PC-3 (cell line): Measurements from ENCODE around the gene MANF. TPM values are rescaled to one million over a fixed set of nuclear protein-coding genes. Genes with fewer than 3 reads are reported as not detected.

Source experiments
- ATAC-seq: fragments of 200-7000 bp; cut with Tn5 transposase; 2 replicates; pipeline ENCODE4 v1.9.1; 2020; ENCODE audit warnings: mild to moderate bottlenecking, moderate library complexity
- BruUV-seq: library from RNA; stranded (reverse); fragments of 400-500 nt; replicated peaks from 2 replicates; lab custom pipeline; 2021; lab: Mats Ljungman, UMichigan
- CTCF ChIA-PET: fragments of 300-600 bp; sonication (Branson Sonifier 250); formaldehyde crosslinking; loops from one replicate; lab custom pipeline; 2022; ENCODE audit warnings: antibody characterized with exemption; lab: Charles Lee
- POLR2A ChIA-PET: fragments of 300-600 bp; sonication (Branson Sonifier 250); formaldehyde crosslinking; loops from one replicate; lab custom pipeline; 2022; ENCODE audit warnings: antibody characterized with exemption; ENCODE audit not compliant: unreplicated experiment; lab: Charles Lee
- DNase-seq: peaks from one replicate; pipeline ENCODE4 v3.0.0-alpha.2; 2015
- H2AFZ ChIP-seq: fragments of 300-600 bp; sonication (generic); 2 replicates; pipeline ENCODE4 v1.6.0; 2016; ENCODE audit warnings: antibody characterized with exemption, low read length
- H3F3A ChIP-seq: fragments of 300-600 bp; sonication (generic); one replicate; pipeline ENCODE4 v1.6.0; 2017; ENCODE audit warnings: antibody characterized with exemption, low read length, control low read depth, mild to moderate bottlenecking; ENCODE audit not compliant: unreplicated experiment
- H3K27ac ChIP-seq: fragments of 300-600 bp; sonication (generic); 2 replicates; pipeline ENCODE4 v1.5.1; 2016; ENCODE audit warnings: mild to moderate bottlenecking, low read length
- H3K27me3 ChIP-seq: fragments of 300-600 bp; sonication (generic); 2 replicates; pipeline ENCODE4 v1.6.1; 2016; ENCODE audit warnings: low read length, mixed read lengths
- H3K36me3 ChIP-seq: fragments of 300-600 bp; sonication (generic); 2 replicates; pipeline ENCODE4 v1.6.1; 2016; ENCODE audit warnings: low read depth, mixed run types, low read length, mixed read lengths
- H3K4me1 ChIP-seq: fragments of 300-600 bp; sonication (generic); 2 replicates; pipeline ENCODE4 v1.5.1; 2016; ENCODE audit warnings: low read length; ENCODE audit not compliant: insufficient read depth
- H3K4me2 ChIP-seq: fragments of 300-600 bp; sonication (generic); 2 replicates; pipeline ENCODE4 v1.6.0; 2016; ENCODE audit warnings: low read length
- H3K4me3 ChIP-seq: fragments of 300-600 bp; sonication (generic); 2 replicates; pipeline ENCODE4 v1.5.1; 2016; ENCODE audit warnings: mild to moderate bottlenecking, low read length, mixed read lengths
- H3K79me2 ChIP-seq: fragments of 300-600 bp; sonication (generic); 2 replicates; pipeline ENCODE4 v1.6.1; 2017; ENCODE audit warnings: low read length, mixed read lengths
- H3K9ac ChIP-seq: fragments of 300-600 bp; sonication (generic); 2 replicates; pipeline ENCODE4 v1.6.0; 2016; ENCODE audit warnings: mild to moderate bottlenecking, low read length
- H3K9me2 ChIP-seq: fragments of 300-600 bp; sonication (generic); replicated peaks from 2 replicates; pipeline ENCODE4 v1.6.1; 2016; ENCODE audit warnings: mixed run types, low read length, mixed read lengths
- H3K9me3 ChIP-seq: fragments of 300-600 bp; sonication (generic); 2 replicates; pipeline ENCODE4 v1.6.1; 2016; ENCODE audit warnings: low read length, mixed read lengths
- H4K20me1 ChIP-seq: fragments of 300-600 bp; sonication (generic); 2 replicates; pipeline ENCODE4 v1.6.1; 2016; ENCODE audit warnings: low read length, mixed read lengths
- CTCF ChIP-seq: fragments of 300-600 bp; sonication (generic); conservative IDR thresholded peaks from 2 replicates; pipeline ENCODE4 v1.5.1; 2017; ENCODE audit warnings: antibody characterized with exemption, low read depth, mild to moderate bottlenecking, low read length
- EZH2 ChIP-seq: fragments of 300-600 bp; sonication (generic); IDR thresholded peaks from one replicate; pipeline ENCODE4 v1.6.1; 2017; ENCODE audit warnings: antibody characterized with exemption, mild to moderate bottlenecking, low read length; ENCODE audit not compliant: unreplicated experiment
- EZH2phosphoT487 ChIP-seq: fragments of 300-600 bp; sonication (generic); IDR thresholded peaks from 2 replicates; pipeline ENCODE4 v1.6.1; 2018; ENCODE audit warnings: mild to moderate bottlenecking, antibody characterized with exemption, low read length, borderline replicate concordance
- intact Hi-C: fragments of 100-400 bp; cut with micrococcal nuclease; formaldehyde crosslinking; loops from 2 replicates; pipeline ENCODE4 v1.9.0; 2023
- total RNA-seq: library from RNA; depleted of rRNA; stranded (reverse); fragments of >200 nt; gene quantifications from 2 replicates; pipeline ENCODE4 v1.2.3, GENCODE V29; 2014; rRNA removed

The MANF gene
- total RNA-seq, 1 experiment from 2014 or later = 200 TPM

- CTCF ChIA-PET = interaction anchor here (0.6 to 1.0 kb wide), 2 partner anchors 10 to 19 kb away, joined by 3 to 4 read pairs; no protein-coding TSS in a partner anchor
- peak; percentile 94 for ATAC-seq
- Histone ChIP-seq H3K9me2 (no peaks in the 10 kb centered on the region), H3K27me3 (no peaks in the 10 kb centered on the region), H3K4me2 (no peak overlapping the region), H3K36me3 (peaks cover 36% of the 10 kb centered on the region; the same call in 1 of the 2 replicates), H3K27ac (no peak overlapping the region), H4K20me1 (0 out of 2 replicates have a peak, but pooled peaks cover 3% of the 10 kb centered on the region), H2AFZ (no peak overlapping the region), H3F3A (no peaks in the 10 kb centered on the region), H3K9me3 (no peaks in the 10 kb centered on the region), H3K79me2 (no peaks in the 10 kb centered on the region), H3K4me3 (no peak overlapping the region), H3K9ac (no peak overlapping the region), H3K4me1 (no peaks in the 10 kb centered on the region)
- BruUV-seq = no TSS peak
- peak; percentile 64 for DNase-seq
- POLR2A ChIA-PET = no interaction called here
- intact Hi-C loops = no loop called here
- TF ChIP-seq EZH2 (no peak), CTCF (peak; percentile 91)
These were observed 49.7 kb downstream of the MANF start for GRCh38 chr3:51434746-51435327.

DNA sequence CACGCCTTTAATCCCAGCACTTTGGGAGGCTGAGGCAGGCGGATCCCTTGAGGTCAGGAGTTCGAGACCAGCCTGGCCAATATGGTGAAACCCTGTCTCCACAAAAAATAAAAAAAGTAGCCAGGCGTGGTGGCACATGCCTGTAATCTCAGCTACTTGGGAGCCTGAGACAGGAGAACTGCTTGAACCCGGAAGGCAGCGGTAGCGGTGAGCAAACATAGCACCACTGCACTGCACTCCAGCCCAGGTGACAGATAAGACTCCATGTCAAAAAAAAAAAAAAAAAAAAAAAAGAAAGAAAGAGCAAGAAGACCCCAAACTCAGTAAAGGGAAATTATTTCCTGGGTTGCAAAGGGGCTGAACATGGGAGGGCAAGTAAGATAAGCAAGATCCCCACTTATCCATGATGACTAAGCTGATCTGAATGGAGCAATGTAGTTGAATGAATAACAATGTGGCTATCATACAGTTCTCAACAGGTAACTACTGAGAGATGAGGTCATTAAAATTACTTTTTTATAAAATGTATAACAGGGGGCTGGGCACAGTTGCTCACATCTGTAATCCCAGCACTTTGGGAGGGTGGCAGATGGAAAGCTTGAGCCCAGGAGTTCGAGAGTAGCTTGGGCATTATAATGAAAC is 52.0 kb downstream of the MANF start:
- intact Hi-C loops = no loop called here
- BruUV-seq = no TSS peak
- TF ChIP-seq CTCF = no peak
- no peak for TF ChIP-seq EZH2phosphoT487
- TF ChIP-seq EZH2 = no peak
- Histone ChIP-seq H3K4me1 (no peaks in the 10 kb centered on the region), H2AFZ (no peak overlapping the region), H3K9ac (no peak overlapping the region), H3K36me3 (peaks cover 45% of the 10 kb centered on the region), H3K27me3 (no peaks in the 10 kb centered on the region), H3K4me2 (no peak overlapping the region), H4K20me1 (0 out of 2 replicates have a peak, but pooled peaks cover 3% of the 10 kb centered on the region), H3K9me3 (no peaks in the 10 kb centered on the region), H3K79me2 (no peaks in the 10 kb centered on the region), H3K4me3 (no peak overlapping the region), H3F3A (no peaks in the 10 kb centered on the region), H3K9me2 (no peaks in the 10 kb centered on the region), H3K27ac (no peak overlapping the region)
- ChIA-PET POLR2A (no interaction called here), CTCF (interaction anchor here (0.6 kb wide), 1 partner anchor 62 kb away, joined by 3 read pairs; no protein-coding TSS in a partner anchor)
- DNase-seq (peak; percentile 5), ATAC-seq (no peak)

Other genes starting within 250 kb of the MANF start
- gene RBM15B, start 6.0 kb downstream of the MANF start, total RNA-seq = 31.1 and 34.7 TPM in 2 replicates
- gene DCAF1, start 114.7 kb downstream of the MANF start, total RNA-seq = 20.8 and 23.3 TPM in 2 replicates
- gene RAD54L2, start 153.4 kb downstream of the MANF start, total RNA-seq = 14.3 and 17.7 TPM in 2 replicates